CD4-positive, alpha-beta T cell treated with Interleukin-4 for 4 hours (primary cell): Measurements from ENCODE around the gene RPL31.

Experiments used
- DNase-seq: peaks from one replicate; pipeline ENCODE4 v3.0.0-alpha.2; 2020

Gene RPL31

GRCh38 chr2:100997509-100998234 lies 4.4 kb upstream of the RPL31 start:
- DNase-seq: no peak

DNA sequence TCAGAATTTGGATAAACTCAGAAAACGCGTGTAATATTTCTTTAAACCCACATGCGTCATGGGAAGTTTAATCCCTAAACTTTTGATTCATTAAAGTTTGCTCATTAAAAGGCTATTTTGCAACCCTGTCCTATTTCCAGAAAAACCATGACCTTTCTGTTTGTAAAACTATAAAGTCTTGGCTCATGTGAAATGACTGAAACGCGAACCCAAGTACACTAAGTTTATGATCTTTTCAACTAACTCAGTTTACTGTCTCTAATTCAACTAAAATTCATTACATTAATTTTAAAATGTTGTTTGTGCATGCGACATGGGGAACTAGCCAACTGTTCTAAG lies 3.9 kb upstream of the RPL31 start:
- DNase-seq: no peak

GRCh38 chr2:100999995-101000394 lies 2.1 kb upstream of the RPL31 start:
- no peak for DNase-seq

DNA sequence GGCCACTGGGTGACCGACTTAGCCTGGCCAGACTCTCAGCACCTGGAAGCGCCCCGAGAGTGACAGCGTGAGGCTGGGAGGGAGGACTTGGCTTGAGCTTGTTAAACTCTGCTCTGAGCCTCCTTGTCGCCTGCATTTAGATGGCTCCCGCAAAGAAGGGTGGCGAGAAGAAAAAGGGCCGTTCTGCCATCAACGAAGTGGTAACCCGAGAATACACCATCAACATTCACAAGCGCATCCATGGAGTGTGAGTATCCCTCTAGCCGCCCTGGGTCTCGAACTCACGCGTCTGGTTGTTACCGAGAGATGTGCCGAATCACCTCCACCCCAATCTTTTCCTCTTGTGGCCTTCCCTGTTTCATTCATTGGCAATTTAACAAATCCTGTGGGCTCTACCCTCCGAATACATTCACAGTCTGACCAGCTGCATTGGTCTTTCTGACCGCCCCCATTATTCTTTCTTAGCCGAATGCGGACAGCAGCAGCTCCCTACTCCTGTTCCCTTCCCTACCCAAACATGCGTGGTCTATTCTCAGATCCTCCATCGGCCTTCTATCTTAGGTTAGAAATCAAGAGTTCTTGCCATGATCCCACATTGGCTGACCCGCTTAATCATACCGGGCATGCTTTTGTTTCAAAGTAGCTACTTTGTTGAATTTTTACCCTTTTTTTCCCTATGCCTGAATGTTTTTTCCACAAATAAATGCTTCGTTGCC lies 631 bp downstream of the RPL31 start:
- no peak for DNase-seq

DNA sequence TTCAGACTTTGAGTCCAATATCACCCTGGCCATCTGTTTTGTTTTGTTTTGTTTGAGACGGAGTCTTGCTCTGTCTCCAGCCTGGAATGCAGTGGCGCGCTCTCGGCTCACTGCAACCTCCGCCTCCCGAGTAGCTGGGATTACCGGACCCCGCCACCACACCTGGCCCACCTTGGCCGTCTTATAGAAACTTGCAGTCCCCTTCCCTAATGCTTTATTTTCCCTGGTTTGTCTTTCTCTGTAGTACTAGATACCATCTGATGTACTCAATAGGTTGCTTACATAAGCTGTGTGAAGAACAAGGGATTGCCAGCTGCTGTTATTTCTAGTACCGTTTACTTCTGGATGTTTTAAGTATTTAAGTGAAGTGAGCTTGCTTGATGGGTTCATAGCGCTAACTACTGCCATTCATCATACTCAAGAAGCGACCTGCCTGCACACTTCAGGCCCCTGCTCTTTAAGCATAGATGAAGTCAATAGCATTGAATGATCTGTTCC lies 1.2 kb downstream of the RPL31 start:
- DNase-seq: no peak

- no peak for DNase-seq
Observed at GRCh38 chr2:101004620-101005325, 2.7 kb downstream of the RPL31 start.

- no peak for DNase-seq
Observed at GRCh38 chr2:101006065-101006715, 4.1 kb downstream of the RPL31 start.

DNA sequence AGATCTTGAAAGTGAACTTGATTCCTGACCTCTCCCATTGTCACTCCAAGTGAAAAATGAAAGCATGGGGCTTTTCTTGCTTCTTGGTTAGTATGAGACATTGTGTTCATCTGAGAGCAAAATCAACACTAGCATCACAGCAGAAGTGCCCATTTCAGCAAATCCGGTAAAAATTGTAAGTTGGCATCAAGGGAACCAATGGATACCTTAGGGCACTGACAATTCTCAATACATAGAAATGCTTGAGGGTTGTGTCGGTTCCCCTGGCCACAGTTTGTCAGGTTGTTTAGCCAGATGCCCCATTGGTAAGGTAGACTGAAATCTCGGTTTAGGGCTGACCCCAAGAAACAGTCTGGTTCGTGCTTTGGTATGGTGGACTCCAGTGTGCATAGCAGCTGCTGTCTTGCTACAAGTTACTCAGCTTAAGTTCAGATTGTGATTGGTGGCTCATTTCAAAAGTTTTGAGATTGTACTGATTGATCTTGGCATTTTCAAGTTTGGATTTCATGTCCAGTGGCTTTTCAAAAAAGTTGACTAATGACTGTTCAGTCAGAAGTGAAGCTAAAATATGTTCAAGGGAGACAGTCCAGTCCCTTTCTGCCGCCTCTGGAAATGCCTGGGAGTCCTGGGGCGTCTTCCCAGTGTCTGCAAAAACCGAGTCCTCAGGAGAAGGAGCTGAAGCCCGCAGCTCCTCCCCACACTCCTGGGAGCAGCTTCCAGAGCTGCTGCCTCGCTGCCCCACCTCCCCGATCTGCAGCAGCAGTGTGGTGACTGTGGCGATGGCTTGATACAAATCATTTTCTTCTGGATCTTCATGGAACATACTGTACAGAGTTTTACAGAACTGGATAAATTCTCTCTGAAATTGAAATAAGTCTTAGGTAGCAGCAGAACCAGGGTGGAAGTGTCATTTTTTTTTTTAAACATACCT lies 5.6 kb downstream of the RPL31 start:
- DNase-seq: no peak

GRCh38 chr2:101011152-101011551 lies 9.1 kb downstream of the RPL31 start:
- no peak for DNase-seq

GRCh38 chr2:101012054-101012705 lies 10.1 kb downstream of the RPL31 start:
- no peak for DNase-seq

DNA sequence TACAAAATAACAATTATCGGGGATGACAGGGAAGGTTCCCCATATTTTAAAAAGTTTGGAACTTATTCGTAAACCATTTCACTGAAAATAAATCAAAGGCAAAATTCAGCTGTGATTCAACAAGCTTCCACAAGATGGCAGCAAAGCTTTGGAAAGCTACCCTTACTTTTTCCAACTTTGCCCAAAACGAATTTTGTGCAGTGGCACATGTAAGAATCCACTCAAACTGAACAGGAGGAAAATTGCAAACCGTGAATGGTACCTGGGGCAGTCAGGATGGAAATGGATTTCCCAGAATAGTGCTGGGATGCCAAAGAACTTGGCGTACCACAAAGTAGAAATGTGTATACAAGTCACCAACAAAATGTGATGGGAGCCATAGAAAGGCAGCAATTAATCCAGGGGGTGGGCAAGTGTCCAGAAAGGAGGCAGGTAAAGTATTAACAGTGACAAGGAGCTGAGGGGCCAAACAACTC lies 10.7 kb downstream of the RPL31 start:
- DNase-seq: peak; percentile 64

DNA sequence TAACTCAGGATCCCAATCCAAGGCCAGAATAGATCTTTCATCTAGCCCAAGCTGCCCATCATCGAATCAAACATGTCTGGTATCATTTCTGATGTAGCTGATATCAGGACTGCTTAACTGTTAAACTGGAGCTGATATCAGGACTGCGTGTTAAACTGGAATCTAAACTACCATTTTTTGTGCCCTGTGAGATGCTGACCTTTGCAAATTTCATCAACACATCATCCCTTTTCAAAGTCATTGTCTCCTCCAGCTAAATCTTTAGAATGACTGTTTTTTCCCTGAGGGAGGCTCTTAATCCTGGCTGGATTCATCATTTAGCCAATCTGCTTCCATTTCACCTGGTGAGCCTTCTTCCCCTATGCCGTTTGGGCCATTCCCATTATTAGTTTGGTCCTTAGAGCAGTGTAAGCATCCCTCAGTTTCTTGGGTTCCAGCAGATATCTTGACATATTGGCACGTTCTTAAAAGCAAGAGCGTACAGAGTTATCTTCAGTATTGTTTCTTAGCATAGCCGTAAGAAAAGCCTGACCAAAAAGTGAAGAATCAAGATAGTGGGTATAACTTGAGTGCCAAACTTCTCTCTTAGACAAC lies 12.3 kb downstream of the RPL31 start:
- DNase-seq: no peak

DNA sequence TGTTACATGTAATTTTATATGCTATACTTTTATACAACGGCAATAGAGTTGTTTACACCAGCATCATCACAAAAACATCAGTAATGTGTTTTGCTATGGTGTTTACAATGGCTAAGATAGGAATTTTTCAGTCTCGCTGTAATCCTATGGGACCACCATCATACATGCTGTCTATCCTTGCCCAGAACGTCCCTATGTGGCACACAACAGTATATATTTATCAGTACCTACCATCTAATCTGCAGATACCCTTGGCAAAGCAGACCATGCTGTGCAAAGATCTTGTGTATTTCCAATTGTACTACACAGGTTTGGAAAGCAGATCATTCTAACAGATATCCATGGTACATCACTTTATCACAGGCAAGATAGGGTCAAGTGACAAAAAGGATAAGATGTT lies 15.3 kb downstream of the RPL31 start:
- no peak for DNase-seq

- no peak for DNase-seq
Observed at GRCh38 chr2:101018934-101019333, 16.8 kb downstream of the RPL31 start.

- DNase-seq: no peak
Observed at GRCh38 chr2:101022221-101022620, 20.1 kb downstream of the RPL31 start.

DNA sequence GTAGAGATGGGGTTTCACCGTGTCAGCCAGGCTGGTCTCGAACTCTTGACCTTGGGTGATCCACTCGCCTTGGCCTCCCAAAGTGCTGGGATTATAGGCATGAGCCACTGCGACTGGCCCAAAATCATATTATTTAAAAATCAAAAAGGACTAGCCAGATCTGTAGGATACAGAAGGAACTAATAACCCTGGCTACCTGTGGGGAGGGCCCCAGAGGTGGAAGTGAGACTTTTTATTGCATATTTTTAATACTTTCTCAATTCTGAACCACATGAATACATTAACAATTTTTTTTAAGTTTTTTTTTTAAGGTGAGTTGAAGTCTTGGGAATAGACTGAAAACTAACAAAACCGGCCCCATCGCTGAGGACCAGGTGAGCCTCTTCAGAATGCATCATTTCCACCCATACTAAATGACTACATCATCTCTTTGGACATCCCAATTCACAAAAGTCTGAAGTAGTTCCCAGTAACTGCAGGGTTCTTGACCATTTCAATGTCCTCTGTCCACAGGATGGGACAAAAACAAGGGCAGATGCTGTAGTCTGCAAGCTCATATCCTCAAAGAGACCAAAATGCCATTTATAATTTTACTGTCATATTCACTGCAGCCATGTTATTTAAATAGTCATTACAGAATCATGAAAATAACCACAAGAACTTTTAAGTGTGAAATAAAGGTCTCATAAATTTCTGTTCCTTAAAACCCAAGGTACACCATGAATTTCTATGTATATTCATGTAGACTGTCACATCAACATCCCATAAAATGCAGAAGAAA lies 21.4 kb downstream of the RPL31 start:
- no peak for DNase-seq

DNA sequence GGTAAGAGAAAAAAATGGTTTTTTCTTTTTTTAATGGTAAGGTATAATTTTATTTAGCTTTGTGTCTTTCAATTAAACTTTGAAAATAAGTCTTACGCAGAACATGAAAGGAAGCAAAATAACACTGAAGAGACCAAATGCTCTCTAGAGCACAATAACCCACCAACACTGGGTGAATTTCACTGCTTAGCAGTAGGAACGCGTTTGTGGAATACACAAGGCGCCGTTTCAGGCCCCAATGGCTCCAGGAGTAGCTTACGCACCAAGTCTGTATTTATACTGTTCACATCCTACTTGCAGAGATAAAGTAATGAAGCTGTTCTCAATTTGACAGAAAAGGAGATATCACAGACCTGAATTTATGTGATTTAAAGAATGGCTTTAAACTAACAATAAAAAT lies 23.5 kb downstream of the RPL31 start:
- no peak for DNase-seq

GRCh38 chr2:101026253-101026701 lies 24.2 kb downstream of the RPL31 start:
- no peak for DNase-seq

DNA sequence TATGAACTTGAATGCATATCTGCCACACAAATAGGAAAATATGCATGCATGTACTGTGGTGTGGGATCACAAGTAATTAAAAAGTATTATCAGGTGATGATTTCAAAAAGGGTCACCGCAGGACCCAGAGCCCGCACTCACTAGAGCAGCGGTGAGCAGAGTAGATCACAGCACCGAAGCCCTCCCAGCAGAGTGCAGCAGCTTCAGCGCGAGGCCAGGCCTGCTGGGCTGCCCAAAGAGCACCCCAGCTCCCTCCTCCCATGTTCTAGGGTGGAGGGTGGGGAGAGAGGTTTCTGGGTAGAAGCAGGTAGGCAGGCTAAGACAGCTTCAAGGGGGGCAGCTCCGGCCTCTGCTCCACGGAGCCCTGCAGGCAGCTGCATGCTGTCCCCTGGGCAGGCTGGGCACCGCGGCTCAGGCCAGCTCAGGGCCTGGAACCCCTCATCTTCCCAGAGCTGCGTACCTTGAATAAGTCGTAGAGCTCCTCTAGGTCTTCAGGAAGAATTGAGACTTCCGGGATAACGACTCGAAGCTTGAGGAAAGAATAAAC lies 24.9 kb downstream of the RPL31 start:
- DNase-seq: no peak

GRCh38 chr2:101027852-101028251 lies 25.8 kb downstream of the RPL31 start:
- DNase-seq: no peak
